K562 (cell line): ENCODE results near the gene GTPBP6. TPM values are rescaled to one million over a fixed set of nuclear protein-coding genes. Genes with fewer than 3 reads are reported as not detected.

Experiments used
- CEBPB ChIP-seq: fragments of 450-650 bp; IDR thresholded peaks from 2 replicates; pipeline ENCODE4 v1.6.1; 2016; ENCODE audit warnings: missing genetic modification characterization, missing compliant biosample characterization
- HMGN3 ChIP-seq: IDR thresholded peaks from 2 replicates; pipeline ENCODE4 v1.6.1; 2011; ENCODE audit warnings: borderline replicate concordance, low read depth, mild to moderate bottlenecking, mixed read lengths, low read length; ENCODE audit not compliant: insufficient read length; ENCODE audit errors: extremely low read depth
- KLF10 ChIP-seq: fragments of 250-450 bp; sonication (Bioruptor Pico); IDR thresholded peaks from 2 replicates; pipeline ENCODE4 v1.6.1; 2021; ENCODE audit warnings: matching md5 sums
- MAZ ChIP-seq, 2 experiments: fragments of 450-650 bp in 1 of 2; sonication (generic) in 1 of 2; formaldehyde crosslinking; IDR thresholded peaks in 1 of 2; conservative IDR thresholded peaks in 1 of 2; 2 replicates each; pipeline versions ENCODE4 v1.4.0 to v1.5.0; 2020; ENCODE audit warnings: mild to moderate bottlenecking in 1 of 2, missing genetic modification reagents in 1 of 2
- MYC ChIP-seq, 2 experiments: fragments of 250-450 bp in 1 of 2; sonication (Bioruptor Pico) in 1 of 2; IDR thresholded peaks; 2 replicates each; pipeline versions ENCODE4 v1.5.1 to v1.6.1; 2012 to 2021; ENCODE audit warnings: low read depth in 2 of 2, borderline replicate concordance in 1 of 2, improper control_type of control experiment in 1 of 2, low read length in 1 of 2, mild to moderate bottlenecking in 1 of 2, moderate library complexity in 1 of 2
- NR1H2 ChIP-seq: sonication (generic); formaldehyde crosslinking; IDR thresholded peaks from 2 replicates; pipeline ENCODE4 v1.4.0; 2020; ENCODE audit warnings: mild to moderate bottlenecking, missing genetic modification reagents
- PRPF4 ChIP-seq: fragments of 200-400 bp; formaldehyde crosslinking; IDR thresholded peaks from one replicate; pipeline ENCODE4 v1.6.1; 2017; ENCODE audit warnings: low read length, low read depth, mild to moderate bottlenecking; ENCODE audit not compliant: insufficient read depth, poor library complexity, severe bottlenecking
- PURB ChIP-seq: sonication (generic); formaldehyde crosslinking; IDR thresholded peaks from 2 replicates; pipeline ENCODE4 v1.9.0; 2021; ENCODE audit warnings: low read depth, mild to moderate bottlenecking, missing genetic modification reagents
- RBM22 ChIP-seq: fragments of 200-400 bp; formaldehyde crosslinking; IDR thresholded peaks from 2 replicates; pipeline ENCODE4 v1.6.1; 2018; ENCODE audit warnings: low read length, low read depth; ENCODE audit not compliant: poor library complexity, severe bottlenecking
- RFX1 ChIP-seq: fragments of 450-650 bp; IDR thresholded peaks from 2 replicates; pipeline ENCODE4 v1.6.1; 2016; ENCODE audit warnings: mild to moderate bottlenecking, moderate library complexity
- SAFB ChIP-seq: fragments of 200-400 bp; formaldehyde crosslinking; IDR thresholded peaks from 2 replicates; pipeline ENCODE4 v1.6.1; 2017; ENCODE audit warnings: low read depth, low read length, borderline replicate concordance
- THAP7 ChIP-seq: fragments of 250-450 bp; sonication (Bioruptor Pico); IDR thresholded peaks from 2 replicates; pipeline ENCODE4 v1.5.0; 2021
- ZNF224 ChIP-seq: sonication (generic); formaldehyde crosslinking; IDR thresholded peaks from 2 replicates; pipeline ENCODE4 v1.8.0; 2022; ENCODE audit warnings: mild to moderate bottlenecking, missing genetic modification reagents
- ZNF518B ChIP-seq: fragments of 250-450 bp; sonication (Bioruptor Pico); IDR thresholded peaks from 2 replicates; pipeline ENCODE4 v1.5.0; 2021; ENCODE audit warnings: mild to moderate bottlenecking, moderate library complexity
- ZNF699 ChIP-seq: fragments of 250-450 bp; sonication (Bioruptor Pico); IDR thresholded peaks from 2 replicates; pipeline ENCODE4 v1.8.0; 2021; ENCODE audit warnings: mild to moderate bottlenecking, moderate library complexity; ENCODE audit not compliant: insufficient replicate concordance
- polyA plus RNA-seq, 8 experiments: library from polyadenylated mRNA; depleted of rRNA in 4 of 8; stranded (reverse) in 5 of 8; unstranded in 3 of 8; fragments of >200 nt; fragmentation: Nextera tagmentation in 2 of 8; fragmentation: Illumina TruSeq in 1 of 8; extraction: Ambion mirVana in 2 of 8; extraction: Trizol in 1 of 8; gene quantifications; 2 replicates each; pipeline versions ENCODE4 v1.2.1 to v1.2.3, GENCODE V29; 2011 to 2014; ENCODE audit warnings: inconsistent platforms in 1 of 8, missing spikeins in 1 of 8
- total RNA-seq, 7 experiments: library from RNA; depleted of rRNA in 6 of 7; stranded (reverse); fragments of >200 nt in 6 of 7; fragmentation: Illumina TruSeq in 2 of 7; extraction: Trizol in 2 of 7; gene quantifications; 2 replicates each; pipeline versions ENCODE4 v1.2.1 to v1.2.3, GENCODE V29; 2011 to 2021; ENCODE audit warnings: low replicate concordance in 1 of 7
- TF ChIP-seq, protein P1 (sequence below): fragments of 250-450 bp; sonication (Bioruptor Pico); IDR thresholded peaks from 2 replicates; pipeline ENCODE4 v1.9.0; 2021; ENCODE audit warnings: mild to moderate bottlenecking
- TF ChIP-seq, protein P2 (sequence below), 2 experiments: fragments of 450-650 bp in 1 of 2; sonication (generic) in 1 of 2; formaldehyde crosslinking; conservative IDR thresholded peaks; 2 replicates each; pipeline versions ENCODE4 v1.4.0 to v1.8.1; 2020 to 2022; ENCODE audit warnings: mild to moderate bottlenecking in 1 of 2, missing genetic modification reagents in 1 of 2

The GTPBP6 gene
- total and polyA plus RNA-seq, 9 of the 15 experiments (the other 6 are each of a cell fraction or from before 2014, with no cell fraction given) = 0.24 to 35.2 (median 8.0) TPM

DNA sequence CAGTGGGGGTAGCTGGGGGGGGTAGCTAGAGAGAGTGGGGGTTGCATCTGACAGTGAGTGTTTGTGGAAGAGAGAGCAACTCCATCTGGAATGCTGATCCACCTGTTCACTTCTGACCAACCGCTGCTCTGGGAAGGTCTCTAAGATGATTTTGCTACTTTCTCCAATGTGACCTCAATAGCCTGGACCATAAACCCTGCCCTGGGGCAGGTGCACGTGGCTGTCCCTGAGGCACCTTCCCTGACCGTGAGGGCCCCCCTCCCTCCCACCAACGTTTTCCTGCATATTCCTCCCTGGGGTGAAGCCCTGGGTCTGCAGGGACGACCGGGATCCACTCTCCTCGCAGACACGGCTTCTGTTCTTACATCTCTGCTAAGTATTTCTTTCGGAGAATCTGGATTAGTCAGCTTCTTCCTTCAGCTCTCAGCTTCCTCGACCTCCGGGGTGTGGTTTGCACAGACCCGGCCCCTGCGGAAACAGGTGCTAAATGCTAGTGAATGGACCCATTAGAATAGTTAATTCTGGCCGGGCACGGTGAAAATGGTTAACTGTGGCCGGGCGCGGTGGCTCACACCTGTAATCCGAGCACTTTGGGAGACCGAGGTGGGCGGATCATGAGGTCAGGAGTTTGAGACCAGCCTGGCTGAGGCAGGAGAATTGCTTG lies 58.8 kb downstream of the GTPBP6 start (continued):
- TF ChIP-seq ZNF518B (CRISPR knock-in tag) (no peak), ZNF699 (CRISPR knock-in tag) (no peak), KLF10 (CRISPR knock-in tag) (no peak), PURB (CRISPR knock-in tag) (no peak), NR1H2 (no peak), HMGN3 (no peak), MYC (IDR thresholded peaks at IDR 0.05; ENCODE audit: low read depth, low read length) (no peak), MYC (CRISPR knock-in tag; IDR thresholded peaks at IDR 0.05; ENCODE audit: borderline replicate concordance, low read depth) (no peak), RBM22 (no peak), RFX1 (no peak), PRPF4 (no peak), ZNF224 (CRISPR knock-in tag) (no peak), CEBPB (tag) (no peak), MAZ (CRISPR knock-in tag; conservative IDR thresholded peaks at IDR 0.05 in 1 of 2, IDR thresholded peaks at IDR 0.05 in 1 of 2) (no peak), THAP7 (CRISPR knock-in tag) (no peak), SAFB (no peak)
- TF ChIP-seq, protein P1, sequence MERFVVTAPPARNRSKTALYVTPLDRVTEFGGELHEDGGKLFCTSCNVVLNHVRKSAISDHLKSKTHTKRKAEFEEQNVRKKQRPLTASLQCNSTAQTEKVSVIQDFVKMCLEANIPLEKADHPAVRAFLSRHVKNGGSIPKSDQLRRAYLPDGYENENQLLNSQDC (CRISPR knock-in tag) = no peak
- TF ChIP-seq, protein P2, sequence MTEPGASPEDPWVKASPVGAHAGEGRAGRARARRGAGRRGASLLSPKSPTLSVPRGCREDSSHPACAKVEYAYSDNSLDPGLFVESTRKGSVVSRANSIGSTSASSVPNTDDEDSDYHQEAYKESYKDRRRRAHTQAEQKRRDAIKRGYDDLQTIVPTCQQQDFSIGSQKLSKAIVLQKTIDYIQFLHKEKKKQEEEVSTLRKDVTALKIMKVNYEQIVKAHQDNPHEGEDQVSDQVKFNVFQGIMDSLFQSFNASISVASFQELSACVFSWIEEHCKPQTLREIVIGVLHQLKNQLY (CRISPR knock-in tag; conservative IDR thresholded peaks at IDR 0.05) = no peak
